Mesenchymal stem cell (in vitro differentiated cells and primary cell): ENCODE measurements around the gene CRADD.

Experiments used
- DNase-seq: peaks from one replicate; pipeline ENCODE4 v3.0.0-alpha.2; 2013
- H2AFZ ChIP-seq: one replicate; pipeline ENCODE4 v1.6.1; 2013; ENCODE audit warnings: low read depth, mild to moderate bottlenecking, control low read depth, inconsistent platforms, low read length, moderate library complexity
- H2AK5ac ChIP-seq: 2 replicates; pipeline ENCODE4 v1.6.1; 2013; ENCODE audit warnings: low read length, moderate library complexity, mild to moderate bottlenecking, inconsistent platforms; ENCODE audit not compliant: severe bottlenecking
- H2BK120ac ChIP-seq: one replicate; pipeline ENCODE4 v1.6.1; 2013; ENCODE audit warnings: low read depth, mild to moderate bottlenecking, inconsistent platforms, low read length, moderate library complexity
- H2BK12ac ChIP-seq, 2 experiments: one replicate each; pipeline ENCODE4 v1.6.1; 2013; ENCODE audit warnings: inconsistent platforms in 2 of 2, low read length in 2 of 2, mild to moderate bottlenecking in 2 of 2, moderate library complexity in 2 of 2, control low read depth in 1 of 2
- H2BK15ac ChIP-seq: one replicate; pipeline ENCODE4 v1.6.1; 2013; ENCODE audit warnings: mild to moderate bottlenecking, low read depth, inconsistent platforms; ENCODE audit not compliant: poor library complexity, severe bottlenecking
- H2BK5ac ChIP-seq: 2 replicates; pipeline ENCODE4 v1.6.1; 2013; ENCODE audit warnings: low read depth, mild to moderate bottlenecking, low read length, control low read depth, inconsistent platforms; ENCODE audit not compliant: poor library complexity, severe bottlenecking
- H3K14ac ChIP-seq, 2 experiments: one replicate each; pipeline ENCODE4 v1.6.1; 2013; ENCODE audit warnings: inconsistent platforms in 2 of 2, low read length in 2 of 2, control low read depth in 1 of 2, mild to moderate bottlenecking in 1 of 2, moderate library complexity in 1 of 2
- H3K18ac ChIP-seq, 2 experiments: one replicate each; pipeline ENCODE4 v1.6.1; 2013; ENCODE audit warnings: inconsistent platforms in 2 of 2, low read length in 2 of 2, control low read depth in 1 of 2, low read depth in 1 of 2, mild to moderate bottlenecking in 1 of 2
- H3K23ac ChIP-seq, 2 experiments: one replicate each; pipeline ENCODE4 v1.6.1; 2013; ENCODE audit warnings: inconsistent platforms in 2 of 2, low read length in 2 of 2, mild to moderate bottlenecking in 2 of 2, moderate library complexity in 2 of 2, control low read depth in 1 of 2
- H3K27ac ChIP-seq: 2 replicates; pipeline ENCODE4 v1.5.1; 2013; ENCODE audit warnings: mild to moderate bottlenecking, moderate library complexity, low read length, control low read depth, inconsistent platforms; ENCODE audit not compliant: poor library complexity, severe bottlenecking
- H3K27me3 ChIP-seq, 2 experiments: 2 replicates each; pipeline versions ENCODE4 v1.6.1 to v1.7.0; 2013; ENCODE audit warnings: low read length in 2 of 2, mild to moderate bottlenecking in 2 of 2, moderate library complexity in 2 of 2, control low read depth in 1 of 2, inconsistent platforms in 1 of 2; ENCODE audit not compliant: control insufficient read depth in 1 of 2, insufficient read depth in 1 of 2
- H3K36me3 ChIP-seq, 2 experiments: 2 replicates each; pipeline versions ENCODE4 v1.6.1 to v1.7.0; 2013; ENCODE audit warnings: low read length in 2 of 2, control low read depth in 1 of 2, inconsistent platforms in 1 of 2, low read depth in 1 of 2, mild to moderate bottlenecking in 1 of 2; ENCODE audit not compliant: insufficient read depth in 2 of 2, control insufficient read depth in 1 of 2
- H3K4ac ChIP-seq, 2 experiments: one replicate each; pipeline ENCODE4 v1.6.1; 2013; ENCODE audit warnings: inconsistent platforms in 2 of 2, low read length in 2 of 2, mild to moderate bottlenecking in 2 of 2, moderate library complexity in 2 of 2, control low read depth in 1 of 2, low read depth in 1 of 2
- H3K4me1 ChIP-seq: 2 replicates; pipeline ENCODE4 v1.6.1; 2013; ENCODE audit warnings: low read depth, low read length, control low read depth; ENCODE audit not compliant: control insufficient read depth, insufficient read depth
- H3K4me2 ChIP-seq: 2 replicates; pipeline ENCODE4 v1.6.1; 2013; ENCODE audit warnings: low read length, mild to moderate bottlenecking, inconsistent platforms; ENCODE audit not compliant: poor library complexity, severe bottlenecking
- H3K4me3 ChIP-seq, 2 experiments: 2 replicates each; pipeline versions ENCODE4 v1.5.1 to v1.7.0; 2013; ENCODE audit warnings: low read length in 2 of 2, mild to moderate bottlenecking in 2 of 2, control low read depth in 1 of 2, low read depth in 1 of 2; ENCODE audit not compliant: insufficient read depth in 1 of 2
- H3K79me1 ChIP-seq: replicated peaks from 2 replicates; pipeline ENCODE4 v1.6.1; 2013; ENCODE audit warnings: mild to moderate bottlenecking, control low read depth, low read length, inconsistent platforms; ENCODE audit not compliant: poor library complexity, severe bottlenecking
- H3K9ac ChIP-seq: 2 replicates; pipeline ENCODE4 v1.7.0; 2013; ENCODE audit warnings: mild to moderate bottlenecking, low read length, moderate library complexity
- H3K9me3 ChIP-seq: 2 replicates; pipeline ENCODE4 v1.7.0; 2013; ENCODE audit warnings: mild to moderate bottlenecking, low read length; ENCODE audit not compliant: control insufficient read depth
- H4K8ac ChIP-seq: one replicate; pipeline ENCODE4 v1.6.1; 2013; ENCODE audit warnings: inconsistent platforms, mild to moderate bottlenecking, low read length, moderate library complexity
- H4K91ac ChIP-seq: one replicate; pipeline ENCODE4 v1.6.1; 2013; ENCODE audit warnings: mild to moderate bottlenecking, low read length, inconsistent platforms
- WGBS: methylation state at CpG from one replicate; pipeline ENCODE4 v1.1.7; 2013; ENCODE audit warnings: mixed read lengths; 5-methylcytosine and 5-hydroxymethylcytosine counted together

CRADD gene

DNA sequence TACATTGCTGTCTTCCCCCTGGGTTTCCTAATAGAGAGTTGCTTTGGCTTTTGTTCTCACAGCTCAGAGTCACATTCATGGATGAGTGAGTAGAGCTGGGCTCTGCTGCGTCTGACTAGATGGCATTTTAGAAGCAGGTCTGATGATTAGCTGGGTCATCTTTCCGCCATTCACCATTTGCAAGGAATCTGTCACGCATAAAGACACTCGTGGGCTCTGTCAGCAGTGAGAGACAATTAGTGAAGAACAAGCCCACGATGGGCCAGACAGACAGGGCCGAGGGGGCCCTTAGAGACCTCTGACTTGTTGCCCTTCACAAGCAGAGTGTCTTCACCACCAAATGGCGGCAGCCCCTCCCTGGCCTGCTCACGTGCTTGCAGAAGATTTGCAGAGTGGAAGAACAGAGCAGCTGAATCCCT, 175.0 kb downstream of the CRADD start:
- Histone ChIP-seq H4K91ac (no peak overlapping the region), H3K4me1 (no peaks in the 10 kb centered on the region), H3K9ac (no peak overlapping the region), H2BK15ac (no peak overlapping the region), H2AK5ac (no peak overlapping the region), H3K18ac (no peak overlapping the region), H3K27ac (no peak overlapping the region), H3K27me3 (no peaks in the 10 kb centered on the region), H3K4me3 (no peak overlapping the region), H3K36me3 (no peaks in the 10 kb centered on the region), H2BK5ac (no peak overlapping the region), H3K9me3 (no peaks in the 10 kb centered on the region), H2BK120ac (no peak overlapping the region), H2BK12ac (no peak overlapping the region), H3K79me1 (no peaks in the 10 kb centered on the region), H3K4me2 (no peak overlapping the region), H4K8ac (no peak overlapping the region), H3K14ac (no peak overlapping the region), H3K4ac (no peak overlapping the region), H2AFZ (no peak overlapping the region), H3K23ac (no peak overlapping the region)
- 82% methylated on average over 8 of the region's 8 CpGs for WGBS
- no peak for DNase-seq

DNA sequence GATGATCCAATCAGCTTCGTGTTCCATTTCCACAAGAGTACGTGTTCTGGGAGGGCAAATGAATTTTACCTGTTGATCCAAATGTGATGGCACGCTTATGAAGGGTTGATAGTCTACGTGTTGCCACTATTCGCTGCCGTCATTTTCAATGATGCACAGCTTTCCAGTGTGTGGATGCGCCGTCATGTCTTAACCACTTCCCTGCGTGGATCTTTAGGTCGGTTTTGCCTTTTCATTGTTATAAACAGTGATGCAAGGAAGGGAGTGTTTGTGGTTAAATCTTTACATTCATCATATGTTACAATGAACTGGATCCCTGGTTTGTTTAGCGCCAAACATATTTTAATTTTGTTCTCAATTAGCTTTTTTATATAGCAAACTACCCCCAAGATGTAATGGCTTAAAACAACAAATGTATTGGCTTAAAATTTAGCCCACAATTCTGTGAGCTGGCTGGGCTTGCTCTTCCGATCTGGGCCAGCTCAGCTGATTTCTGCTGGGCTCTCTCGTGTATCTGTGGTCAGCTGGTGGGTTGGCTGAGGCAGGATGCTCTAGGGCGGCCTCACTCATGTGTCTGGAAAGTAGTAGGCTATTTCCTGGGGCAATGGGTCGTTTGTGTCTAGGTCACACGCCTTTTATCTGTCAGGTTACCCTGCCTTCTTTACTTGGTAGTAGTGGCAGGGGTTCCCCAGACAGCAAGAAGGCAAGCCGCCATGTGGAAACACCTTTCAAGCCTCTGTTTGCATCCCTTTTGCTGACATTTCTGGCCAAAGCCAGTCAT, 176.7 kb downstream of the CRADD start:
- no peaks in the 10 kb centered on the region for H3K79me1 ChIP-seq
- H3K18ac ChIP-seq: no peak overlapping the region
- no peak overlapping the region for H3K27ac ChIP-seq
- no peak overlapping the region for H3K23ac ChIP-seq
- no peak overlapping the region for H2AFZ ChIP-seq
- no peak overlapping the region for H3K4me3 ChIP-seq
- H2BK12ac ChIP-seq: no peak overlapping the region
- no peaks in the 10 kb centered on the region for H3K9me3 ChIP-seq
- H3K14ac ChIP-seq: no peak overlapping the region
- no peak overlapping the region for H2BK15ac ChIP-seq
- no peak overlapping the region for H3K9ac ChIP-seq
- no peak overlapping the region for H2BK5ac ChIP-seq
- H2AK5ac ChIP-seq: no peak overlapping the region
- H4K8ac ChIP-seq: peak overlapping the region; percentile 35
- no peaks in the 10 kb centered on the region for H3K27me3 ChIP-seq
- H3K4me1 ChIP-seq: no peaks in the 10 kb centered on the region
- no peak overlapping the region for H3K4me2 ChIP-seq
- no peak for DNase-seq
- no peak overlapping the region for H2BK120ac ChIP-seq
- no peaks in the 10 kb centered on the region for H3K36me3 ChIP-seq
- 93% methylated on average over 15 of the region's 17 CpGs for WGBS
- H4K91ac ChIP-seq: no peak overlapping the region
- H3K4ac ChIP-seq: no peak overlapping the region

DNA sequence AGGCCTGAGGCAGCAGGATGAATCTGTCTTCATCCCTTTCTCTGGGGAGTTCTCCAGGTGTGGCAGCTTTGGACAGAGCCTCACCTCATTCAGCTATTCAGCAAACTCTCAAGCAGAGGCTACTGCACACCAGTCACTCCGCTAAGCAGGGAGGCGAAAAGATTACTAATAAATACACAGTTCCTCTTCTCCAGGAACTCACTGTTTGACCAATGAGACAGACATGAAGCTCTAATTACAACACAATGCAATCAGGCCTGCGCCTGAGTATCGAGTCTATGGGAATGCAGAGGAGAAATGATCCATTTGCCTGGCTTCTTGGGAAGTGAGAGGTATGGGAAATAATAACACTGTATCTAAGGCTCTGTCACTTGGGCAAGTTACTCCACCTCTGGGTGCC, 178.1 kb downstream of the CRADD start:
- WGBS: 100% methylated on average over 2 of the region's 4 CpGs
- Histone ChIP-seq H2BK120ac (no peak overlapping the region), H2BK12ac (no peak overlapping the region), H3K9me3 (no peaks in the 10 kb centered on the region), H3K4me1 (no peaks in the 10 kb centered on the region), H2AK5ac (no peak overlapping the region), H3K14ac (no peak overlapping the region), H3K27me3 (no peaks in the 10 kb centered on the region), H3K4ac (no peak overlapping the region), H4K91ac (no peak overlapping the region), H2BK15ac (no peak overlapping the region), H3K79me1 (no peaks in the 10 kb centered on the region), H2BK5ac (no peak overlapping the region), H3K18ac (no peak overlapping the region), H3K23ac (no peak overlapping the region), H3K4me2 (no peak overlapping the region), H3K36me3 (no peaks in the 10 kb centered on the region), H2AFZ (no peak overlapping the region), H3K27ac (no peak overlapping the region), H4K8ac (no peak overlapping the region), H3K9ac (no peak overlapping the region), H3K4me3 (no peak overlapping the region)
- DNase-seq: no peak

DNA sequence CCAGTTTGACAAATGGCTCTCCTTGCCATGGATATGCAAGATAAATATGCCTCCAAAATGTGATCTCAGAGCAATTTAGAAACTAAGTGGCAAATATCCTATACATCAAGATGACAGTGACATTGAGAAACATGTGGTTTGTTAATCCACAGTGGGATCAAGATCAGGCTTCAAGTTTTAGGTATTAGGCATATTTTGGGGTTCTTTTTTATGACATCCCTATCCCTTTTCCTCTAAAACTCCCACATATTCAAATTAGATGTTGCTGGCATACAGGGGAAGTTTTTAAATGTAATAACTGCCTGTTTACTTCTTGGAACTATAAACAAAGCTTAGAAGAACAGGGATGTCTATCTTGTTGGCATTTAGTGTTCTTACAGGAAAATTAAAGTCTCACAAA, 179.4 kb downstream of the CRADD start:
- no peak overlapping the region for H4K91ac ChIP-seq
- H3K4me1 ChIP-seq: no peaks in the 10 kb centered on the region
- no peak overlapping the region for H3K4me3 ChIP-seq
- no peak overlapping the region for H3K18ac ChIP-seq
- H3K9ac ChIP-seq: no peak overlapping the region
- H3K4ac ChIP-seq: no peak overlapping the region
- H3K79me1 ChIP-seq: no peaks in the 10 kb centered on the region
- no peak overlapping the region for H2BK5ac ChIP-seq
- H3K4me2 ChIP-seq: no peak overlapping the region
- DNase-seq: no peak
- H4K8ac ChIP-seq: no peak overlapping the region
- no peaks in the 10 kb centered on the region for H3K36me3 ChIP-seq
- H2BK120ac ChIP-seq: no peak overlapping the region
- H3K14ac ChIP-seq: no peak overlapping the region
- H3K27ac ChIP-seq: no peak overlapping the region
- H3K27me3 ChIP-seq: no peaks in the 10 kb centered on the region
- no peak overlapping the region for H2AK5ac ChIP-seq
- no peak overlapping the region for H2AFZ ChIP-seq
- H3K9me3 ChIP-seq: no peaks in the 10 kb centered on the region
- no peak overlapping the region for H3K23ac ChIP-seq
- H2BK15ac ChIP-seq: no peak overlapping the region
- H2BK12ac ChIP-seq: no peak overlapping the region
